Measurements from ENCODE around the gene PRUNE2. TPM values are rescaled to one million over a fixed set of nuclear protein-coding genes. Genes with fewer than 3 reads are reported as not detected.
A peak's percentile ranks its signal among the peaks of the same experiment; 100 is the strongest.

The PRUNE2 gene
- total RNA-seq, 4 donors from 2014 or later: 586 to 728 (median 654) TPM

- intact Hi-C loops (cut with DNase I): no loop called here
Measured at GRCh38 chr9:76738402-76738801, 167.5 kb downstream of the PRUNE2 start.

GRCh38 chr9:76737154-76737902, 168.6 kb downstream of the PRUNE2 start:
- intact Hi-C loops (cut with DNase I): no loop called here
- no peak overlapping the region for H3K27ac ChIP-seq (replicated peaks in 1 of 4)
- no peak overlapping the region for H3K4me3 ChIP-seq
- TF ChIP-seq EP300 (IDR thresholded peaks at IDR 0.05) (no peak), POLR2A (IDR thresholded peaks at IDR 0.05; ENCODE audit: low read depth) (no peak), POLR2AphosphoS5 (IDR thresholded peaks at IDR 0.05) (no peak), CTCF (IDR thresholded peaks at IDR 0.05) (no peak)
- no peaks in the 10 kb centered on the region for H3K27me3 ChIP-seq
- WGBS: 92% methylated on average over 3 of the region's 3 CpGs
- peaks cover 0 to 6% (median 0%) of the 10 kb centered on the region in 4 donors for H3K36me3 ChIP-seq
- H3K9me3 ChIP-seq: no peaks in the 10 kb centered on the region
- no peak for DNase-seq (ENCODE audit: extremely low spot score)
- H3K4me1 ChIP-seq: peaks cover 0 to 7% (median 3%) of the 10 kb centered on the region in 4 donors

More at GRCh38 chr9:76738402-76738801, 167.5 kb downstream of the PRUNE2 start:
- no peak for TF ChIP-seq CTCF (IDR thresholded peaks at IDR 0.05)
- no peaks in the 10 kb centered on the region for H3K27me3 ChIP-seq
- WGBS: 79% methylated on average over 5 of the region's 5 CpGs
- no peak overlapping the region for H3K27ac ChIP-seq (replicated peaks in 1 of 4)
- H3K4me1 ChIP-seq: no peaks in the 10 kb centered on the region
- no peaks in the 10 kb centered on the region for H3K9me3 ChIP-seq
- DNase-seq (ENCODE audit: extremely low spot score): peak; percentile 2
- H3K4me3 ChIP-seq: no peak overlapping the region
- peaks cover 0 to 6% (median 0%) of the 10 kb centered on the region in 4 donors for H3K36me3 ChIP-seq

GRCh38 chr9:76734716-76735115, 171.2 kb downstream of the PRUNE2 start:
- peak; percentile 64 for DNase-seq (ENCODE audit: extremely low spot score)
- H3K36me3 ChIP-seq: peaks cover 0 to 8% (median 0%) of the 10 kb centered on the region in 4 donors
- no peak overlapping the region for H3K27ac ChIP-seq (replicated peaks in 1 of 4)
- TF ChIP-seq POLR2A (IDR thresholded peaks at IDR 0.05; ENCODE audit: low read depth): no peak
- no peak for TF ChIP-seq CTCF (IDR thresholded peaks at IDR 0.05)
- TF ChIP-seq POLR2AphosphoS5 (IDR thresholded peaks at IDR 0.05): no peak
- no peak for TF ChIP-seq EP300 (IDR thresholded peaks at IDR 0.05)
- no peak overlapping the region for H3K4me3 ChIP-seq
- 90% methylated on average over 3 of the region's 3 CpGs for WGBS
- H3K4me1 ChIP-seq: peaks cover 0 to 7% (median 3%) of the 10 kb centered on the region in 4 donors
- intact Hi-C loops (cut with DNase I): no loop called here
- no peaks in the 10 kb centered on the region for H3K27me3 ChIP-seq
- H3K9me3 ChIP-seq: no peaks in the 10 kb centered on the region

DNA sequence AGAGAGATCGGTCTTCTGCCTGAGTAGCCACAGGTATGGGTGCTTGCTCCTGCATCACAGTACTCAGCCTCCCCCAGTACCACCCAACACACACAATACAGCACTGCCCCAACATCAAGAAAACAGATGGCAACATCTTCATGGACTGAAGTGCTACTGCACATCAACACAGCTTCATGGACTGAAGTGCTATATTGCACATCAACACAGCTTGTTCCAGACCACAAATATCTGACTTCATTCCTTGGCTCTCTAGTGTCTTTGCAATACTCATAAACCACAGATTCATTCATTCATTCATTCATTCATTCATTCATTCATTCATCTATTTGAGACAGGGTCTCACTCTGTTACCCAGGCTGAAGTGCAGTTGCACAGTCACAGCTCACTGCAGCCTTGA, 172.8 kb downstream of the PRUNE2 start:
- 88% methylated on average over 1 of the region's 1 CpG for WGBS
- DNase-seq (ENCODE audit: extremely low spot score): peak; percentile 29

More for the DNA sequence above, 172.8 kb downstream of the PRUNE2 start:
- H3K9me3 ChIP-seq: no peaks in the 10 kb centered on the region
- TF ChIP-seq EP300 (IDR thresholded peaks at IDR 0.05): no peak
- no peak for TF ChIP-seq POLR2A (IDR thresholded peaks at IDR 0.05; ENCODE audit: low read depth)
- no peak for TF ChIP-seq POLR2AphosphoS5 (IDR thresholded peaks at IDR 0.05)
- no peak for TF ChIP-seq CTCF (IDR thresholded peaks at IDR 0.05)
- H3K36me3 ChIP-seq: peaks cover 0 to 8% (median 0%) of the 10 kb centered on the region in 4 donors
- H3K27me3 ChIP-seq: no peaks in the 10 kb centered on the region
- no peak overlapping the region for H3K27ac ChIP-seq (replicated peaks in 1 of 4)
- no peak overlapping the region for H3K4me3 ChIP-seq
- H3K4me1 ChIP-seq: peaks cover 0 to 11% (median 5%) of the 10 kb centered on the region in 4 donors
- intact Hi-C loops (cut with DNase I): no loop called here
